HG02588 (cell line): ENCODE data around the gene CHGA.

ENCODE experiments used
- ATAC-seq: cut with Tn5 transposase; IDR thresholded peaks from one replicate; pipeline ENCODE4 v1.9.1; 2021; ENCODE audit warnings: mild to moderate bottlenecking, moderate library complexity; ENCODE audit not compliant: unreplicated experiment

CHGA gene

GRCh38 chr14:92942976-92943710, 20.2 kb downstream of the CHGA start:
- no peak for ATAC-seq

- no peak for ATAC-seq
These were observed 21.1 kb downstream of the CHGA start for GRCh38 chr14:92943855-92944570.

- no peak for ATAC-seq
These were observed 22.0 kb downstream of the CHGA start for GRCh38 chr14:92944976-92945375.

DNA sequence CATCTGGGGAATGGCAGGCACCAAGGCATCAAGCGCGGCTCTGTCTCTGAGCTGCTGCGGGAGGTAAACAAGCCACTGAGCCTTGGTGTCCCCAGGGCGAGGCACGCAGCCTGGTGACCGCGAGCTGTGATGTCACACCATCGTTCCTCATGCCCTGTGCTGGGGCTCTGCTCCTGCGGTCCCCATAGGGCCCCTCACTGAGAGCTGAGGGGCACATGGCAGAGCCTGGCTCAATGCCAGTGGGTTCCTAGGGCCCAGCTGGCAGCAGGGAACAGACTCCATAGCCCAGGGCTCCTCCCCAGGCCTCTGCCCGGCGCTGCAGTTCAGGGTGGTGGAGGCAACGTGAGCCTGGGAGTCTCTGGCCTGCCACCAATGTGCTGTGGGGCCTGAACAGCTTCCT, 22.6 kb downstream of the CHGA start:
- no peak for ATAC-seq

DNA sequence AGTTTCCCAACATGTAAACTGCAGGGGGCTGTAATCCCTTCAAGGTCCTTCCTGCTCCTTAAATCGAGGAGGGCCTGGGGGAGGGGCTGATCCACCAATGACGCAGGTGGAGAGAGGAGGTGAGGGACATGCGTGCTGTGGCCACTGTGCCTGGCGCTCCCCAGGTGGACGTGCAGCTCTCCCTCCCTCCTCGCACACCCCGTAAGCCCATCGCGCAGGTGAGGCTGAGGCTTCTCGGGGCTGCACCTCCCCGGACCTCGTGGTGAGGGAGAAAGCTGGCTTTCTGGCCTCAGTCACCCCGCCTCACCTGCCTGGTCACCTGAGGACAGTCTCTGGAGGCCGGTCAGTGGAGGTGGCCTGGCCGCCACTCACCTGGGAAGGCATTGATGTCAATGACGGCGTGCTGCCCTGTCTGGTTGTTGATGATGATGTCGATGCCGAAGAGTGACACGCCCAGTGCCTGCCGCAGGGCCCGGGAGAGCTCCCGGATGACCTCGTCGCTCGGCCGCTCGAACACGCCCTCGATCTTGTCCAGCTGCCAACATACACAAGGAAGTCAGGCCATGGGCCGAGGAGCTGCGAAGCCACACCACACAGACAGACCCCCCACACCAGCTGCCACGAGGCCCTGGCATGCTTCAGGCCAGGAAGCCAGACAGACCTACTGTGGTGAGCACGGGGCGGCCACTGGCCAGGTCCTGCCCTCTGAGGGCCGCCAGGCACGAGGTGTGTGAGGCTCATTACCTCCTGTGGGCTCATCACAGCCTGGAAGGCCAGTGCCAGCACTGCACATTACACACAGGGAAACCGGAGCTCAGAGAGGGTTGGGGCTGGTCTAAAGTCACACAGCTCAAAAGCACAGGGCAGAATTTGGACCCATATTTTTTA, 23.3 kb downstream of the CHGA start:
- ATAC-seq: no peak

- no peak for ATAC-seq
These were observed 24.0 kb downstream of the CHGA start for GRCh38 chr14:92946847-92947545.

- no peak for ATAC-seq
These were observed 25.7 kb downstream of the CHGA start for GRCh38 chr14:92948647-92949046.

DNA sequence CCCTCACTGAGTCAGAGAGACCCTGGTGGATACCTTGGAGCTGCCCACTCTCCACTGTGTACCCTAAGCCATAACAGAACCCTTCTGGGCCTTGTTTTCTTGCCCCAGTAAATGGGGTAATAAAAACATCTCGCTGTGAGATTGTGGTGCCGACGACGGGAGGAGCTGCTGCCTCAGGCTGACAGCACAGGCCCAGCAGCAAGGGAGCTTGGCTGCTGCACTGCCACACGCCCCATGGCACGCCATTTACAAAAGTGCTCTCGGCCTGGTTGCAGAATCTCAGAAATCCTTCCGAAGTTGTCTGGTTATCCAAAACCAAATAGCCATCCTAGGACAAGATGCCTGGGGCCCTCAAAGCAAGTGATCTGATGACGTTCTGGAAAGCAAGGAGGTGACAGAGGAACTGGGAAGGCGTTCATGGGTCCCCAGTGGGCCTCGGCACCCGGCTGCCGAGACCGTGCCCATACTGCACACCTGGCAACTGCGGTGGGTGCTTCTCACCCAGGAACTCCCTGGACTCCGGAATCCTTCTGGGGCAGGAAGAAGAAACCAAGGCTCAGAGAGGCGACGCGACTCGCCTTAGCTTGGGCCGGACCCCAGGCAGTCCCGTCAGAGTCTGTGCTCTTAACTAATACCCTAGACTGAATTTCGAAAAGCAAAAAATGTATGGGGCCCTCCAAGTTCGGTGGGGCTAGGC, 26.7 kb downstream of the CHGA start:
- no peak for ATAC-seq

DNA sequence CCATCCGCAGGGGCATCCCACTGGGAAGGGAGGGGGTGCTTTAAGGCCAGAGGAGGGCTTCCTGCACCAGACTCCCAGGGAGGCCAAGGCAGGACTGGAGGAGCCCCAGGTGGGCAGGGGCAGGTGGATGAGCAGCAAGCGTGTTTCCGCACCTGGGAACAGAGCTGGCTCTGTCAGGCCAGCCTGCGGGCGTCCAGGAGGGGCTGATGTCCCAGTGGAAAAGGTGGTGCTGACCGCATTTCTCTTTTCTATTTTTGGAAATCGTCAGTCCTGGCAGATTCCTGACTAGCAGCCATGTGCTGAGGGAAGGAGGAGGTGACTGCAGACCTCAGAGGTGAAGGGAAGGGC, 27.2 kb downstream of the CHGA start:
- ATAC-seq: no peak

DNA sequence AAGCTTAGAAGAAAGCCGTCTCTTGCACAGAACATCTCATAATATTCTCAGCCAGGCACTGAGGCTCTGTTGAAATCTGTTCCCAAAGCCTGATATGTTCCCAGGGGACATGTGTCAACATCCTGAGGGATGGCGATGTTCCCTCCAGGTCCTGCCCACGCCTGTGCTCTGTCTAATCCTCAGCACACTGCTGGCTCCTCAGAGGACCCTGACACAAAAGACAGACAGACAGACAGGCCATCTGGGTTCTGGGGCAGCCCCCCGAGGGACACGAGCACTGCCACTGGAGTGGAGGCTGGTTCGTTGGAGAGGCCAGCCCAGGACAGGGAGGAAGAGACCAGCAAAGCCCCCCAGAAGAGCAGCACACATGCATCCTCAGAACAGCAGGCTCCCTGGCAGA, 27.8 kb downstream of the CHGA start:
- ATAC-seq: no peak

DNA sequence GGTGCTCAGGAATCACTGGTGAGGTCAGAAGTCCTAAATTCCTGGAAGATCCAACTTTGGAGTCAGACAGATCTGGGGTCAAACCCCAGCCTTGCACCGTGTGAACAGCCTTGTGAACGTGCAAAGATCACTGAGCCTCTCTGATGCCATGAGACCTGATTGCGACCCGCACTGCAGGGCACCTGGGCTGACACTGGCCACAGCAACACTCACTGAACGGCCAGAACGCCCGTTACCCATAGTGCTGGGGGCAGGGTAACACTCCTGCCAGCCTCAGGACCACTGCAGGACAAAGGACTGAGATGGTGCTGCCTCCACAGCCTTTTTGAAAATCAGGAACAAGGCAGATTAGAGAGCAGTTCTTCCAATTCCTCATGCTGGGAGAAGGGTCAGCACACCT, 28.3 kb downstream of the CHGA start:
- ATAC-seq: no peak

DNA sequence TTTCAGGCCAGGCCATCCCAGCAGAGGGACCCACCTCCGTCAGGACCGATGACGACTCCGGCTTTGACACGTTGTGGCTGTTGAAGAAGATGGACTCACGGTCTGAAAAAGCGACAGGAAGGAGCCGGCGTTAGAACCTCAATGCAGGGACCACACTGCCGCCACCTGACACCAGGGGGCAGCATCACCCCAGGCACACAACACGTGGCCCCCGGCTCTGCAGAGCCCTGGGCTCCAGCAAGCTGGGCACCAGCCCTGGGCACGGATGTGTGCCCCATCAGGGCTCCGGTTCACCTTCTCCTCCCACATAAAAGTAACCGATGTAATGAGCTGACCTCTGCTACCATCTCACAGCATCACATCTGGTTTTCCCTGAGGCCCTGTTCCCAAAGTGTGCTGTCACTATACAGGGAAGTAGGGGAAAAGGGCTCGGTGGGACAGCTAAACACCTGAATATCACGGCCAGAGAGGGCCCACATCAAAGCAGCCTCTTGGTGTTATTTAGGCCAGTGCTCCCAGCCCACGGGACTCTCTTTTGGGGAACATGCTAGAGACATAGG, 29.0 kb downstream of the CHGA start:
- ATAC-seq: peak; percentile 66

GRCh38 chr14:92952481-92953298, 29.7 kb downstream of the CHGA start:
- no peak for ATAC-seq

DNA sequence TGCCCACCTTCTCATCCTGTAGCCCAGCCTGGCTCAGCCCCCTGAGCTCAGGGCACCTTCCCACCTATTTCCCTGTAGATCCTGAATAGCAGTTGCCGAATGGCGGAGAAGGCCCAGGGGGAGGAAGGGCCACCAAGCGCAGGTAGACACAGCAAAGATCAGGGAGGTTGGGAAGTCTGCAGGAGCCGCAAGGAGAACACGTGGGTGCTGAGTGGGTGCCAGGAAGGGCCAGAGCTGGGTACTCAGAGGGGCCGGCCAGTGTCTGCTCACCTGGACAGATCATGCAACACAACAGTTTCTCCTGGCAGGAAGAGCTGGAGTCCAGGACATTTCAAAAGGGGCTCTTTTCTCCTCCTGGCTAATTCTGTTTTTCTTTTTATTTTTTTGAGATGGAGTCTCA, 30.6 kb downstream of the CHGA start:
- no peak for ATAC-seq

DNA sequence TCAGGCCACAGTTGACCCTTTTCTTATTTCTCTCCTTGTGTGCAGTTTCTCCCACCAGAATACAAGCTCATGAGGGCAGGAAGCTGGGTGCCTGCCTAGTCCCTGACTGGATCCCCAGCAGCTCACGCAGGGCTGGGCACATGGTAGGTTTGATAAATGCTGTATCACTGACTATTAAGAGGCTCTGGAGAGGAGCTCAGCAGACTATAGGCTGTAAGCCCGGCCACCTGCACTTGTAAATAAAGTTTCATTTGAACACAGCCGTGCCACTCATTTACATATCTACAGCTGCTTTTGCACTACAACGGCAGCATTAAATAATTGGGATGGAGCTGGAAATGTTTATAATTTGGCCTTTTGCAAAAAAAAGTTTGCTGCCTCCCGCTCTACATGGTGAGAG, 32.0 kb downstream of the CHGA start:
- ATAC-seq: no peak

GRCh38 chr14:92955381-92955780, 32.4 kb downstream of the CHGA start:
- ATAC-seq: no peak

DNA sequence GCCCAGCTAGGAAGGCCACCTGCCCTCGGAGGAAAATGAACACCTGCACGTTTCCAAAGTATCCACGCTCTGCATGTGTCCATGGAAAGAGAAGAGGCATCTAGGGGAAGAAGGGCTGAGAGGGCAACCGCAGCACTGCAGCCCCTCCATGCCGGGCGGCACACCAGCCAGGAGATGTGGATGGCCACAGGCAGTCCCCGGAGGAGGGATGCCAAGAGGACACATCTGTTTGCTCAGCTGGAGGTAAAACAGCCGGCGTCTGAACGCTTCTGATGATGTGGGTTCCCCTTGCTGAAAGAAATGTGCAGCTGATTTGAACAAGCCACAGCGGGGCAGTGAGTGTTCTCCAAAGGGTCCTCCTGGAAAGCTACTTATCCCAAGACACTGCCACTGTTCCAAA, 34.0 kb downstream of the CHGA start:
- ATAC-seq: no peak

DNA sequence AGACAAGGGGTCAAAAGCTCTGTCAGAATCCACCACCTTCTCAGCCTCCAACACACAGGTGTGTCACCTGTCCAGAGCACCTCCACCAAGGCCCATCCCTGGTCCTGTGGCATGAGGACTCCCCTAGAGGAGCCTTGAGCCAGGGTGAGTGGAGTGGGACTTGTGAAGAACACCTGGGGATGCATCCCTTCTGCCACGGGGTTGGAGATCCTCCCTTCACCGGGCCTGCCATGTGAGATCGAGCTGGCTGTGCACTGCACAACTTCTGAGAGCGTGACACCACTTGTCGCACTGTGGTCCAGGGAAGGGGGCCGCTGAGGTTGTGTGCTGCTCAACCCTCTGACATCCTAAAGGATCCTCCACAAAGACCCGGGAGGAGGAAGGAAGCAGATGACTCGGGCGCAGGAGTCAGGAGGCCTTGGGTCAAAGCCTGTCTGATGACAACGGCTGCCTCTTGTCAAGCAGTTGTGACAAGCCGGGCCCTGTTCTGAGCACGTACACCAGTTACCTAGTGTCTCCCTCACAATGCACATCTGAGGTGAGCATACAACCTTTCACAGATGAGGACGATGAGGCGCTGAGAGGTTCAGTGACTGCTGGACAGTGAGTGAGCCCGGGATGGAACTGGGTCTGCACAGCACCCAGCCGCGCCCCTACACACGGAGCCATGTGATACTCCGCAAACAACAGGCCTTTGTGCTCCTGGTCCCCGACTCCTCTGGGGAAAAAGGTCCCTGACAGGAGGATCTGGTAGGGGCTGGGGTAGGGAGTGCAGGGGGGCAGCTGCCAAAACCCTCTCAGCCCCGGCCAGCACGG, 35.6 kb downstream of the CHGA start:
- no peak for ATAC-seq

DNA sequence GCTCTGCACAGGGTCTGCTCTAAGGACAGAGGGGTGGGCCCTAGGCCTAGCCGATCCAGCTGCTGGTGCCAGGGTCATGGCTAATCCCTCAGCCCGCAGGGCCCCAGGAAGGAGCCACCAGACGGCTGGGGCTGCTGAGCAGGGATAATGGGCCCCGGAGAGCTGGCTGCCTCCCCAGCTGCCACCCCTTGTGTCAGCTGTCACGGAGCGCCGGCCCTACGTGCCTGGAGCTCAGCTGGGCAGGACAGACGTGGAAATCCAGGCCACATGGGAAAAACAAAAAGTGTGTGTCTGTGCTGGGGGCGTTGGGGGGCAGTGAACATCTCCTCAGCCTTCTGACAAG, 36.2 kb downstream of the CHGA start:
- no peak for ATAC-seq
